K562 (cell line): ENCODE measurements around the gene CACNB2. TPM values are rescaled to one million over a fixed set of nuclear protein-coding genes. Genes with fewer than 3 reads are reported as not detected.

Experiments used
- ARID1B ChIP-seq: fragments of 450-650 bp; IDR thresholded peaks from 2 replicates; pipeline ENCODE4 v1.6.1; 2016; ENCODE audit warnings: antibody characterized with exemption, mild to moderate bottlenecking, inconsistent platforms
- E4F1 ChIP-seq: fragments of 250-450 bp; sonication (Bioruptor Pico); IDR thresholded peaks from 2 replicates; pipeline ENCODE4 v1.5.0; 2021; ENCODE audit warnings: mild to moderate bottlenecking, borderline replicate concordance
- GMEB1 ChIP-seq: fragments of 250-450 bp; sonication (Bioruptor Pico); IDR thresholded peaks from 2 replicates; pipeline ENCODE4 v1.4.0; 2020; ENCODE audit warnings: mild to moderate bottlenecking
- GTF2A2 ChIP-seq: IDR thresholded peaks from 2 replicates; pipeline ENCODE4 v1.6.1; 2016; ENCODE audit warnings: mild to moderate bottlenecking, missing genetic modification characterization, missing compliant biosample characterization
- KDM1A ChIP-seq, 2 experiments: fragments of 450-650 bp; IDR thresholded peaks; 2 replicates each; pipeline ENCODE4 v1.6.1; 2016; ENCODE audit warnings: mild to moderate bottlenecking in 2 of 2
- MGA ChIP-seq: fragments of 450-650 bp; IDR thresholded peaks from 2 replicates; pipeline ENCODE4 v1.6.1; 2016; ENCODE audit warnings: mild to moderate bottlenecking, moderate library complexity
- NR2C1 ChIP-seq, 2 experiments: fragments of 450-650 bp; IDR thresholded peaks; 2 replicates each; pipeline ENCODE4 v1.6.1; 2017; ENCODE audit warnings: mild to moderate bottlenecking in 2 of 2, antibody characterized with exemption in 1 of 2, inconsistent platforms in 1 of 2, missing compliant biosample characterization in 1 of 2, missing genetic modification characterization in 1 of 2
- SRSF7 ChIP-seq: fragments of 200-400 bp; formaldehyde crosslinking; optimal IDR thresholded peaks from 2 replicates; pipeline ENCODE3; 2017; ENCODE audit warnings: mild to moderate bottlenecking, low read depth, low read length
- VEZF1 ChIP-seq: fragments of 200-800 bp; sonication (Bioruptor generic); IDR thresholded peaks from 2 replicates; pipeline ENCODE4 v1.6.1; 2017; ENCODE audit warnings: missing genetic modification characterization, missing compliant biosample characterization
- polyA plus RNA-seq, 8 experiments: library from polyadenylated mRNA; depleted of rRNA in 4 of 8; stranded (reverse) in 5 of 8; unstranded in 3 of 8; fragments of >200 nt; fragmentation: Nextera tagmentation in 2 of 8; fragmentation: Illumina TruSeq in 1 of 8; extraction: Ambion mirVana in 2 of 8; extraction: Trizol in 1 of 8; gene quantifications; 2 replicates each; pipeline versions ENCODE4 v1.2.1 to v1.2.3, GENCODE V29; 2011 to 2014; ENCODE audit warnings: inconsistent platforms in 1 of 8, missing spikeins in 1 of 8
- total RNA-seq, 7 experiments: library from RNA; depleted of rRNA in 6 of 7; stranded (reverse); fragments of >200 nt in 6 of 7; fragmentation: Illumina TruSeq in 2 of 7; extraction: Trizol in 2 of 7; gene quantifications; 2 replicates each; pipeline versions ENCODE4 v1.2.1 to v1.2.3, GENCODE V29; 2011 to 2021; ENCODE audit warnings: low replicate concordance in 1 of 7

CACNB2 gene
- total and polyA plus RNA-seq, 9 of the 15 experiments (the other 6 are each of a cell fraction or from before 2014, with no cell fraction given): 1.8 to 2.2 TPM; not detected in 7

- TF ChIP-seq MGA (no peak), E4F1 (CRISPR knock-in tag) (no peak), NR2C1 (IDR thresholded peaks at IDR 0.05) (peak; percentile 40; the same call in 1 of the 2 replicates), NR2C1 (tag; IDR thresholded peaks at IDR 0.05) (peak; percentile 68), KDM1A (IDR thresholded peaks at IDR 0.05) (no peak), GMEB1 (CRISPR knock-in tag) (no peak), VEZF1 (CRISPR knock-in tag) (peak; percentile 85), ARID1B (no peak), SRSF7 (no peak), GTF2A2 (no peak)
Observed at GRCh38 chr10:18400201-18400905, 260.1 kb downstream of the CACNB2 start (continued).
